ENCODE measurements around the gene MRPL12.

The MRPL12 gene

DNA sequence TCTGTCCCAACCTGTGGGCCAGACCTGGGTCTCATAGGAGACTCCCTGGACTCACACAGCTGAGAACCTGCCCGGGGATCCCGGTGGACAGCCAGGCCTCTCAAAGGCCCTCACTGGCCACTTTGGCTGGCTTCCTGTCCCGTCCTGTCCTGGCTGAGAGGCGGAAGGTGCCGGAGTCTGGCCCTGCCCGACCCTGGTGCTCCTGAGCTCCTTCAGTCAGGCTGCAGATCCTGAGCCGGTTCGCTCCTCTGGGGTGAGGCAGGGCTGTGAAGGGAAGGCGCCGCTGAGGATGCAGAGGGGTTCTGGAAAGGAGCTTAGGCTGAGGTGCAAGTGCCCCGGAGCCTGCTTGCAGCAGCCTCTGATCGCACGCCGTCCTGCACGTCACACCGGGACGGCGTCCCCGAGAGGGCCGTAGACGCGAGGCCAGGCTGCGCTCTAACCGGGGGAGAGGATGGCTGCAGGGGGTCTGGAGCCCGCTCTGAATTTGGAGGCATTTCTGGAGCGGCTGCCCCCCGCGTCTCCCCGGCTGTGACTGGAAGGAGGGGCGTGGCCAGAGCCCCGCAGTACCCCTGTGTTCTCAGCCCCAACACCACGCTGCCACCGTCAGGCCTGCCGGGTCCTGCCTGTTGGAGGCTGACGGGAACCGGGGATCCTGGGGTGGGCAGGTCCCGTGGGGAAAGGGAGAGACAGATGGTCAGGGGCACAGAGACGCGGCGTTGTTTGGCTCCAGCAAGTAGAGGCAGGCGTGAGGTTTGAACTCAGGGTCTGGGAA lies 15.2 kb upstream of the MRPL12 start:
- DNase-seq (ENCODE audit: low read depth) = no peak
- TF ChIP-seq, protein P1, sequence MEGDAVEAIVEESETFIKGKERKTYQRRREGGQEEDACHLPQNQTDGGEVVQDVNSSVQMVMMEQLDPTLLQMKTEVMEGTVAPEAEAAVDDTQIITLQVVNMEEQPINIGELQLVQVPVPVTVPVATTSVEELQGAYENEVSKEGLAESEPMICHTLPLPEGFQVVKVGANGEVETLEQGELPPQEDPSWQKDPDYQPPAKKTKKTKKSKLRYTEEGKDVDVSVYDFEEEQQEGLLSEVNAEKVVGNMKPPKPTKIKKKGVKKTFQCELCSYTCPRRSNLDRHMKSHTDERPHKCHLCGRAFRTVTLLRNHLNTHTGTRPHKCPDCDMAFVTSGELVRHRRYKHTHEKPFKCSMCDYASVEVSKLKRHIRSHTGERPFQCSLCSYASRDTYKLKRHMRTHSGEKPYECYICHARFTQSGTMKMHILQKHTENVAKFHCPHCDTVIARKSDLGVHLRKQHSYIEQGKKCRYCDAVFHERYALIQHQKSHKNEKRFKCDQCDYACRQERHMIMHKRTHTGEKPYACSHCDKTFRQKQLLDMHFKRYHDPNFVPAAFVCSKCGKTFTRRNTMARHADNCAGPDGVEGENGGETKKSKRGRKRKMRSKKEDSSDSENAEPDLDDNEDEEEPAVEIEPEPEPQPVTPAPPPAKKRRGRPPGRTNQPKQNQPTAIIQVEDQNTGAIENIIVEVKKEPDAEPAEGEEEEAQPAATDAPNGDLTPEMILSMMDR (conservative IDR thresholded peaks at IDR 0.05; ENCODE audit: low read depth, low read length) = no peak
- no peak overlapping the region for H3K4me3 ChIP-seq (ENCODE audit: low read length)

- no peak overlapping the region for H3K4me3 ChIP-seq (ENCODE audit: low read length)
- TF ChIP-seq, protein P1 (conservative IDR thresholded peaks at IDR 0.05; ENCODE audit: low read depth, low read length) = no peak
- DNase-seq (ENCODE audit: low read depth) = no peak
Measured at GRCh38 chr17:81688616-81689015, 14.6 kb upstream of the MRPL12 start.

- no peak for DNase-seq (ENCODE audit: low read depth)
- TF ChIP-seq, protein P1 (conservative IDR thresholded peaks at IDR 0.05; ENCODE audit: low read depth, low read length) = no peak
Measured at GRCh38 chr17:81690066-81690465, 13.1 kb upstream of the MRPL12 start.

GRCh38 chr17:81690549-81690948 lies 12.6 kb upstream of the MRPL12 start:
- TF ChIP-seq, protein P1 (conservative IDR thresholded peaks at IDR 0.05; ENCODE audit: low read depth, low read length) = no peak
- DNase-seq (ENCODE audit: low read depth) = no peak
- no peak overlapping the region for H3K4me3 ChIP-seq (ENCODE audit: low read length)

More at GRCh38 chr17:81690066-81690465, 13.1 kb upstream of the MRPL12 start:
- H3K4me3 ChIP-seq (ENCODE audit: low read length) = no peak overlapping the region

DNA sequence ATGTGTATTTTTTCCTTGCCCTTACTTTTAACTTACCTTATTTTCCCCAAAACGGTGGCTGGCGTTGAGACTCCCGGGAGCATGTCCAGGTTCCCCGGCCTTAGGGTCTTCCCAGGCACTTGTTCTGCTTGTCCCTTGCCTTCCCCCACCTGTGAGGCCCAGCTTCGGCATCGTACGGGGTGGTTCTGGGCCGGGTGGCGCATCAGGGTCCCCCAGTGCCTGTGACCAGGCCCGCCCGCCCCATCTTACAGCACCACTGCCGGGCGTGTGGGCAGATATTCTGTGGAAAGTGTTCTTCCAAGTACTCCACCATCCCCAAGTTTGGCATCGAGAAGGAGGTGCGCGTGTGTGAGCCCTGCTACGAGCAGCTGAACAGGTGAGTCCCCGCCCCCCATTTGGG lies 12.0 kb upstream of the MRPL12 start:
- DNase-seq (ENCODE audit: low read depth) = no peak
- no peak overlapping the region for H3K4me3 ChIP-seq (ENCODE audit: low read length)
- TF ChIP-seq, protein P1 (conservative IDR thresholded peaks at IDR 0.05; ENCODE audit: low read depth, low read length) = no peak

- no peak for DNase-seq (ENCODE audit: low read depth)
- TF ChIP-seq, protein P1 (conservative IDR thresholded peaks at IDR 0.05; ENCODE audit: low read depth, low read length) = no peak
- no peak overlapping the region for H3K4me3 ChIP-seq (ENCODE audit: low read length)
Measured at GRCh38 chr17:81691608-81692007, 11.6 kb upstream of the MRPL12 start.
